Measurements from ENCODE around the gene GDF9.
"Not testable (repeated sequence)": the region's sequence is repeated elsewhere in the genome, so short reads cannot be mapped to it uniquely, and the experiment has no call there.

Gene GDF9

GRCh38 chr5:132871459-132872284 is 5.4 kb upstream of the GDF9 start:
- DNase-seq: no peak

- no peak for DNase-seq
Measured at GRCh38 chr5:132870801-132871200, 4.5 kb upstream of the GDF9 start.

- DNase-seq: no peak
Measured at GRCh38 chr5:132868754-132869153, 2.5 kb upstream of the GDF9 start.

- no peak for DNase-seq
Measured at GRCh38 chr5:132867046-132867451, 780 bp upstream of the GDF9 start.

GRCh38 chr5:132865668-132866341 is 464 bp downstream of the GDF9 start:
- no peak for DNase-seq

- no peak for DNase-seq
Measured at GRCh38 chr5:132860742-132861141, 5.5 kb downstream of the GDF9 start.

GRCh38 chr5:132859889-132860437 is 6.3 kb downstream of the GDF9 start:
- DNase-seq: no peak

GRCh38 chr5:132856011-132856410 is 10.3 kb downstream of the GDF9 start:
- no peak for DNase-seq

GRCh38 chr5:132854992-132855391 is 11.3 kb downstream of the GDF9 start:
- not testable (repeated sequence) for DNase-seq

GRCh38 chr5:132854301-132854700 is 12.0 kb downstream of the GDF9 start:
- DNase-seq: no peak

- DNase-seq: no peak
Measured at GRCh38 chr5:132853790-132854189, 12.5 kb downstream of the GDF9 start.

GRCh38 chr5:132853323-132853722 is 12.9 kb downstream of the GDF9 start:
- DNase-seq: no peak

- no peak for DNase-seq
Measured at GRCh38 chr5:132850066-132850465, 16.2 kb downstream of the GDF9 start.

- no peak for DNase-seq
Measured at GRCh38 chr5:132849347-132849746, 16.9 kb downstream of the GDF9 start.

- DNase-seq: no peak
Measured at GRCh38 chr5:132848270-132848669, 18.0 kb downstream of the GDF9 start.

- DNase-seq: no peak
Measured at GRCh38 chr5:132841305-132841704, 25.0 kb downstream of the GDF9 start.

- DNase-seq: no peak
Measured at GRCh38 chr5:132840896-132841295, 25.4 kb downstream of the GDF9 start.

- DNase-seq: no peak
Measured at GRCh38 chr5:132840313-132840712, 26.0 kb downstream of the GDF9 start.

GRCh38 chr5:132839426-132840301 is 26.6 kb downstream of the GDF9 start:
- DNase-seq: no peak

GRCh38 chr5:132838516-132839282 is 27.6 kb downstream of the GDF9 start:
- DNase-seq: no peak

- DNase-seq: no peak
Measured at GRCh38 chr5:132837868-132838267, 28.4 kb downstream of the GDF9 start.

- no peak for DNase-seq
Measured at GRCh38 chr5:132836852-132837251, 29.4 kb downstream of the GDF9 start.

Data from activated CD4-positive, alpha-beta T cell treated with anti-CD3 and anti-CD28 coated beads for 48 hours (primary cell).